Prostate gland (tissue), 2 donors: ENCODE data around the gene DMXL2. TPM values are rescaled to one million over a fixed set of nuclear protein-coding genes. Genes with fewer than 3 reads are reported as not detected.

Experiments used
- DNase-seq: peaks from one replicate; pipeline ENCODE4 v3.0.0-alpha.2; 2019; ENCODE audit warnings: low spot score
- H3K27ac ChIP-seq, 2 donors: fragments of 200-600 bp; sonication (generic); 2 replicates each; pipeline ENCODE4 v1.5.1; 2017 to 2019
- H3K27me3 ChIP-seq: fragments of 200-600 bp; sonication (generic); replicated peaks from 2 replicates; pipeline ENCODE4 v1.5.1; 2019; ENCODE audit not compliant: insufficient read depth
- H3K36me3 ChIP-seq, 2 donors: fragments of 200-600 bp; sonication (generic); 1 replicate in 1 of 2; 2 replicates in 1 of 2; pipeline versions ENCODE4 v1.5.1 to v1.8.1; 2017 to 2019
- H3K4me1 ChIP-seq: fragments of 200-600 bp; sonication (generic); replicated peaks from 2 replicates; pipeline ENCODE4 v1.5.1; 2019
- H3K4me3 ChIP-seq, 2 donors: fragments of 200-600 bp; sonication (generic); 2 replicates each; pipeline ENCODE4 v1.5.1; 2017 to 2019
- H3K9me3 ChIP-seq: fragments of 200-600 bp; sonication (generic); 2 replicates; pipeline ENCODE4 v1.5.1; 2017
- CTCF ChIP-seq, 4 experiments: fragments of 200-600 bp in 2 of 4; fragments of 450-650 bp in 2 of 4; sonication (generic) in 2 of 4; IDR thresholded peaks; 1 replicate in 3 of 4; 2 replicates in 1 of 4; pipeline ENCODE4 v1.5.1; 2016 to 2019; ENCODE audit warnings: antibody characterized with exemption in 4 of 4, mild to moderate bottlenecking in 2 of 4, moderate library complexity in 2 of 4
- POLR2A ChIP-seq: fragments of 450-650 bp; IDR thresholded peaks from one replicate; pipeline ENCODE4 v1.6.1; 2016; ENCODE audit warnings: antibody characterized with exemption, mild to moderate bottlenecking
- POLR2AphosphoS5 ChIP-seq: sonication (generic); formaldehyde crosslinking; IDR thresholded peaks from one replicate; pipeline ENCODE4 v1.6.1; 2017; ENCODE audit warnings: antibody characterized with exemption
- WGBS: methylation state at CpG from one replicate; pipeline ENCODE4 v1.1.5; 2018; 5-methylcytosine and 5-hydroxymethylcytosine counted together
- intact Hi-C: fragments of 100-400 bp; cut with DNase I; formaldehyde crosslinking; loops from one replicate; pipeline ENCODE4 v1.14.2; 2022
- total RNA-seq, 2 donors: library from RNA; depleted of rRNA; stranded (reverse); fragments of >200 nt; gene quantifications; one replicate each; pipeline ENCODE4 v1.1.0, GENCODE V29; 2016

DMXL2 gene
- total RNA-seq, 2 donors from 2014 or later, result 12.2 to 35.3 TPM

DNA sequence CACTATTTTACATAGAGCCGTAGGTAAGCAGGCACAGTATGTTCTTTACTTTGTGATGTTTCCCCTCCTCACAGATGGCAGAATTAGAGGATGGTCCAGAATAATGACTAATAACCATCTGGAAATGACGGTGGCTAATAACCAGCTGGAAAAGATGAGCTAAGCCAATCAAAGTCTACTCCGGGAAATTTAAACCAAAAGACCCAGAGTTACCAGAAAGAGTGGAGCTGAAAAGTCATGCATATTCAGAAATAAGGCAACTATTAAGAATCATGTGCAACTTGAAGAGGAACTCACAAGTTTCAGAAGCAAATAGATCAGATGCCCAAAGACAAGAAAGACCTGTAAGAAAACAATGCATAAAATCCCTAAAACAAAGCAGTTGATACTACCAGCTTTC is 33.6 kb downstream of the DMXL2 start:
- no peak overlapping the region for H3K27ac ChIP-seq
- no peak for TF ChIP-seq POLR2AphosphoS5
- no peaks in the 10 kb centered on the region for H3K4me1 ChIP-seq
- no peaks in the 10 kb centered on the region for H3K9me3 ChIP-seq
- intact Hi-C loops, result no loop called here
- H3K27me3 ChIP-seq, result no peaks in the 10 kb centered on the region
- no peak overlapping the region for H3K4me3 ChIP-seq
- no peaks in the 10 kb centered on the region for H3K36me3 ChIP-seq
- DNase-seq, result no peak
- WGBS, result 93% methylated on average over 3 of the region's 3 CpGs

DNA sequence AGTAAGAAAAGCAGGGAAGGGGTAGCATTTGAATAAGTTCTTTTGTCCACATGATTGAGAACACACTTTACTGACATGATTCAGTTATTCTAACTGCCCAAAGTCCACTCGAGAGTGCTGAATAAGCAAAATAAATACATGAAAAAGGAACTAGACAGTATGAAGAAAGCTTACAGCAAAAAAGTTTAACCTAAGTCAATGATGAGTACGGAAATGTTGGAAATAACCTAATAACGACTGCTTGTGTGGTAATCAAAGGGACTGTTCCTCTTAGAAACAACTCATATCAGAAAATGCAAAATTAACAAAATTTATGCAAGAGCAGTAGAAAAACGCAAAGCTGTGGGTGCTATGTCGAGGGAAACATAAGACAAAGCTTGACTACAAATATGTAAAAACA is 36.6 kb downstream of the DMXL2 start:
- 87% methylated on average over 5 of the region's 5 CpGs for WGBS
- Histone ChIP-seq H3K36me3 (no peaks in the 10 kb centered on the region), H3K27me3 (no peaks in the 10 kb centered on the region), H3K4me3 (no peak overlapping the region), H3K4me1 (no peaks in the 10 kb centered on the region), H3K27ac (no peak overlapping the region), H3K9me3 (no peaks in the 10 kb centered on the region)
- intact Hi-C loops, result no loop called here
- no peak for DNase-seq
- TF ChIP-seq POLR2A (no peak), CTCF (IDR thresholded peaks at IDR 0.05) (no peak), POLR2AphosphoS5 (no peak)

DNA sequence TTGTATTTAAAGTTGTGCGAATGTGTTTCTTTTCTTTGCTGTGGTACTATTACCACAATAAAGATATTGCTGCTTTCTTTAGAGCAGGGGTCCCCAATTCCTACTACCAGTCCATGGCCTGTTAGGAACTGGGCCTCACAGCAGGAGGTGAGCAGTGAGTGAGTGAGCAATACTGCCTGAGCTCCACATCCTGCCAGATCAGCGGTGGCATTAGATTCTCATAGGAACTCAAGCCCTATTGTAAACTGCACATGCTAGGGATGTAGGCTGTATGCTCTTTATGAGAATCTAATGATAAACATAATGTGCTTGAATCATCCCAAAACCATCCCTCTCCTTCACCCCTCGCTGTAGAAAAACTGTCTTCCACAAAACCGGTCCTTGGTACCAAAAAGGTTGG is 41.6 kb downstream of the DMXL2 start:
- Histone ChIP-seq H3K4me3 (no peak overlapping the region), H3K27me3 (no peaks in the 10 kb centered on the region), H3K9me3 (no peaks in the 10 kb centered on the region), H3K4me1 (no peaks in the 10 kb centered on the region), H3K36me3 (no peaks in the 10 kb centered on the region), H3K27ac (no peak overlapping the region)
- intact Hi-C loops, result no loop called here
- 93% methylated on average over 4 of the region's 4 CpGs for WGBS
- TF ChIP-seq POLR2A (no peak), CTCF (IDR thresholded peaks at IDR 0.05) (no peak), POLR2AphosphoS5 (no peak)
- DNase-seq, result no peak

GRCh38 chr15:51580385-51580784 is 42.2 kb downstream of the DMXL2 start:
- Histone ChIP-seq H3K4me1 (no peaks in the 10 kb centered on the region), H3K36me3 (no peaks in the 10 kb centered on the region), H3K27ac (no peak overlapping the region), H3K4me3 (no peak overlapping the region), H3K27me3 (no peaks in the 10 kb centered on the region), H3K9me3 (no peaks in the 10 kb centered on the region)
- no peak for DNase-seq
- TF ChIP-seq CTCF (IDR thresholded peaks at IDR 0.05), result no peak
- TF ChIP-seq POLR2A, result no peak
- no peak for TF ChIP-seq POLR2AphosphoS5
- 53% methylated on average over 2 of the region's 2 CpGs for WGBS
- intact Hi-C loops, result no loop called here

- Histone ChIP-seq H3K4me1 (no peaks in the 10 kb centered on the region), H3K27ac (no peak overlapping the region), H3K9me3 (no peaks in the 10 kb centered on the region), H3K4me3 (no peak overlapping the region), H3K27me3 (no peaks in the 10 kb centered on the region), H3K36me3 (no peaks in the 10 kb centered on the region)
- 98% methylated on average over 2 of the region's 2 CpGs for WGBS
- no peak for TF ChIP-seq POLR2A
- TF ChIP-seq CTCF (IDR thresholded peaks at IDR 0.05), result no peak
- no peak for TF ChIP-seq POLR2AphosphoS5
- intact Hi-C loops, result no loop called here
- no peak for DNase-seq
Observed at GRCh38 chr15:51579012-51579411, 43.6 kb downstream of the DMXL2 start.
